Astrocyte (in vitro differentiated cells and primary cell): ENCODE measurements around the gene PCSK4. TPM values are rescaled to one million over a fixed set of nuclear protein-coding genes. Genes with fewer than 3 reads are reported as not detected.

ENCODE experiments used
- DNase-seq: peaks from one replicate; pipeline ENCODE4 v3.0.0-alpha.2; 2010; ENCODE audit warnings: low read depth
- FAIRE-seq: peaks from 2 replicates; lab custom pipeline; 2011; peaks lifted over from hg19 to GRCh38; lab: Jason Lieb, UNC
- H2AFZ ChIP-seq: 2 replicates; pipeline ENCODE4 v1.6.0; 2012; ENCODE audit warnings: low read depth, low read length, inconsistent platforms
- H3K27ac ChIP-seq: 2 replicates; pipeline ENCODE4 v1.5.1; 2011; ENCODE audit warnings: low read depth, low read length, inconsistent platforms
- H3K27me3 ChIP-seq: 2 replicates; pipeline ENCODE4 v1.6.0; 2011; ENCODE audit warnings: low read length, inconsistent platforms; ENCODE audit not compliant: insufficient read depth
- H3K36me3 ChIP-seq: 2 replicates; pipeline ENCODE4 v1.5.1; 2011; ENCODE audit warnings: low read length, inconsistent platforms; ENCODE audit not compliant: insufficient read depth
- H3K4me1 ChIP-seq: 2 replicates; pipeline ENCODE4 v1.5.1; 2011; ENCODE audit warnings: low read length, inconsistent platforms; ENCODE audit not compliant: insufficient read depth
- H3K4me2 ChIP-seq: 2 replicates; pipeline ENCODE4 v1.6.0; 2012; ENCODE audit warnings: low read length, inconsistent platforms
- H3K4me3 ChIP-seq: 2 replicates; pipeline ENCODE4 v1.5.1; 2011; ENCODE audit warnings: low read depth, mild to moderate bottlenecking, low read length, inconsistent platforms; ENCODE audit not compliant: insufficient read depth
- H3K79me2 ChIP-seq: 2 replicates; pipeline ENCODE4 v1.6.0; 2012; ENCODE audit warnings: mild to moderate bottlenecking, low read length, inconsistent platforms; ENCODE audit not compliant: insufficient read depth
- H3K9ac ChIP-seq: 2 replicates; pipeline ENCODE4 v1.6.0; 2012; ENCODE audit warnings: mild to moderate bottlenecking, low read length, inconsistent platforms
- H3K9me3 ChIP-seq: 2 replicates; pipeline ENCODE4 v1.5.1; 2012; ENCODE audit warnings: low read depth, mild to moderate bottlenecking, low read length, inconsistent platforms; ENCODE audit not compliant: insufficient read depth
- H4K20me1 ChIP-seq: 2 replicates; pipeline ENCODE4 v1.6.0; 2012; ENCODE audit warnings: low read length, inconsistent platforms; ENCODE audit not compliant: insufficient read depth
- H3K27ac Mint-ChIP-seq: one replicate; pipeline ENCODE4 v1.8.0; 2021; ENCODE audit warnings: mild to moderate bottlenecking, mixed read lengths; ENCODE audit not compliant: unreplicated experiment
- H3K27me3 Mint-ChIP-seq: one replicate; pipeline ENCODE4 v1.8.0; 2021; ENCODE audit warnings: low read depth, mixed read lengths; ENCODE audit not compliant: unreplicated experiment
- H3K36me3 Mint-ChIP-seq: one replicate; pipeline ENCODE4 v1.8.0; 2021; ENCODE audit warnings: low read depth, mixed read lengths; ENCODE audit not compliant: unreplicated experiment
- H3K4me1 Mint-ChIP-seq: one replicate; pipeline ENCODE4 v1.8.0; 2021; ENCODE audit warnings: low read depth, mixed read lengths; ENCODE audit not compliant: unreplicated experiment
- H3K4me3 Mint-ChIP-seq: one replicate; pipeline ENCODE4 v1.8.0; 2021; ENCODE audit warnings: mild to moderate bottlenecking, moderate library complexity, mixed read lengths; ENCODE audit not compliant: unreplicated experiment
- H3K9me3 Mint-ChIP-seq: one replicate; pipeline ENCODE4 v1.8.0; 2021; ENCODE audit warnings: mild to moderate bottlenecking, mixed read lengths; ENCODE audit not compliant: unreplicated experiment
- EZH2 ChIP-seq: IDR thresholded peaks from 2 replicates; pipeline ENCODE4 v1.6.1; 2012; ENCODE audit warnings: mild to moderate bottlenecking, low read length, inconsistent platforms; ENCODE audit not compliant: insufficient read depth
- total RNA-seq: library from RNA; stranded (reverse); gene quantifications from 2 replicates; pipeline ENCODE4 v1.2.1, GENCODE V29; 2021
- TF ChIP-seq, protein P1 (sequence below): IDR thresholded peaks from 2 replicates; pipeline ENCODE4 v1.5.1; 2011; ENCODE audit warnings: low read depth, mild to moderate bottlenecking, inconsistent platforms, low read length, moderate library complexity; ENCODE audit not compliant: insufficient read depth

Gene PCSK4
- total RNA-seq, 1 donor from 2014 or later: 2.7 TPM

GRCh38 chr19:1481893-1482360 is 8.2 kb downstream of the PCSK4 start:
- Histone ChIP-seq H4K20me1 (peaks cover 6% of the 10 kb centered on the region), H3K9me3 (no peaks in the 10 kb centered on the region), H3K4me1 (no peaks in the 10 kb centered on the region), H3K27ac (no peak overlapping the region), H2AFZ (no peak overlapping the region), H3K4me2 (no peak overlapping the region), H3K4me3 (no peak overlapping the region), H3K36me3 (no peaks in the 10 kb centered on the region), H3K79me2 (peaks cover 20% of the 10 kb centered on the region), H3K9ac (no peak overlapping the region), H3K27me3 (no peaks in the 10 kb centered on the region)
- no peak for TF ChIP-seq EZH2
- TF ChIP-seq, protein P1, sequence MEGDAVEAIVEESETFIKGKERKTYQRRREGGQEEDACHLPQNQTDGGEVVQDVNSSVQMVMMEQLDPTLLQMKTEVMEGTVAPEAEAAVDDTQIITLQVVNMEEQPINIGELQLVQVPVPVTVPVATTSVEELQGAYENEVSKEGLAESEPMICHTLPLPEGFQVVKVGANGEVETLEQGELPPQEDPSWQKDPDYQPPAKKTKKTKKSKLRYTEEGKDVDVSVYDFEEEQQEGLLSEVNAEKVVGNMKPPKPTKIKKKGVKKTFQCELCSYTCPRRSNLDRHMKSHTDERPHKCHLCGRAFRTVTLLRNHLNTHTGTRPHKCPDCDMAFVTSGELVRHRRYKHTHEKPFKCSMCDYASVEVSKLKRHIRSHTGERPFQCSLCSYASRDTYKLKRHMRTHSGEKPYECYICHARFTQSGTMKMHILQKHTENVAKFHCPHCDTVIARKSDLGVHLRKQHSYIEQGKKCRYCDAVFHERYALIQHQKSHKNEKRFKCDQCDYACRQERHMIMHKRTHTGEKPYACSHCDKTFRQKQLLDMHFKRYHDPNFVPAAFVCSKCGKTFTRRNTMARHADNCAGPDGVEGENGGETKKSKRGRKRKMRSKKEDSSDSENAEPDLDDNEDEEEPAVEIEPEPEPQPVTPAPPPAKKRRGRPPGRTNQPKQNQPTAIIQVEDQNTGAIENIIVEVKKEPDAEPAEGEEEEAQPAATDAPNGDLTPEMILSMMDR: no peak
- Mint-ChIP-seq H3K9me3 (no peaks in the 10 kb centered on the region), H3K36me3 (no peaks in the 10 kb centered on the region), H3K4me3 (no peak overlapping the region), H3K27ac (no peak overlapping the region), H3K4me1 (peaks cover 4% of the 10 kb centered on the region), H3K27me3 (no peaks in the 10 kb centered on the region)
- FAIRE-seq (no peak), DNase-seq (no peak)

DNA sequence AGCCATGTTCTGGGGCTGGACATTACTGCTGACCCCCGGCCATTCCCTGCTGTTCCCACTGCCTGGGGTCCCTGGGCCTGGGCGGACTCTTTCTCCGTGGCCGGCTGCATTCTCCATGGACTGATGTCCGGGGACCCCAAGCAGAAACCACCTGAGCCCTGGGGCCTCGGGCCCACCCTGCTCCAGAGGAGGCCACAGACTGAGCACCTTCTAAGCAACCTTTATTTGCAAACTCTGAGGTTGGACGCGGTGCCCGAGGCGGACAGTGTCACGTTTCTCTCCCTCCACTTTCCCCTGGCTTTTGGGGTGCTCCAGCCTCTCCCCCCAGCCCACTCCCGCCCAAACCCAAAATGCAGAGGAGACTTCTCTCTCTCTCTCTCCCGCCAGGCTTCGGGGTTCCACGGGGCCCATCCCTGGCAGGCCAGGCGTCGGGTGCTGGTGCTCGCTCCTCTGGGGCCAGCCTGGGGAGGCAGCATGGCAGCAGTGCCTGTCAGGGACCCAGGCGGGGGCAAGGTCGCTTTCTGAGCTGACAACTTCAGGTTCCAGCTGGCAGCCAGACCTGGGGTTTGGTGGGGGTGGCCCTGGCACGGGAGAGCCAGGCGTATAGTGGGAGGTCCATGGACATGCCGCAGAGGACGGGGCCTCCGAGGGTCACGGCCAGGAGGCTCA is 8.8 kb downstream of the PCSK4 start:
- H3K4me2 ChIP-seq: no peak overlapping the region
- no peak overlapping the region for H3K4me3 Mint-ChIP-seq
- no peak for FAIRE-seq

More for the DNA sequence above, 8.8 kb downstream of the PCSK4 start:
- Histone ChIP-seq H2AFZ (no peak overlapping the region), H3K4me3 (no peak overlapping the region), H4K20me1 (peaks cover 9% of the 10 kb centered on the region), H3K27me3 (no peaks in the 10 kb centered on the region), H3K36me3 (no peaks in the 10 kb centered on the region), H3K9me3 (no peaks in the 10 kb centered on the region), H3K4me1 (no peaks in the 10 kb centered on the region), H3K27ac (no peak overlapping the region), H3K9ac (no peak overlapping the region), H3K79me2 (peaks cover 20% of the 10 kb centered on the region)
- TF ChIP-seq, protein P1: no peak
- no peak for TF ChIP-seq EZH2
- no peaks in the 10 kb centered on the region for H3K27me3 Mint-ChIP-seq
- H3K36me3 Mint-ChIP-seq: no peaks in the 10 kb centered on the region
- DNase-seq: no peak
- H3K4me1 Mint-ChIP-seq: peaks cover 4% of the 10 kb centered on the region
- no peaks in the 10 kb centered on the region for H3K9me3 Mint-ChIP-seq
- no peak overlapping the region for H3K27ac Mint-ChIP-seq
